Stimulated activated naive CD8-positive, alpha-beta T cell treated with anti-CD3 and anti-CD28 coated beads, Interleukin-15, amount 100 ng/mL, for 72 hours (primary cell): Measurements from ENCODE around the gene CNIH2.

Source experiments
- ATAC-seq: fragments of 150-1000 bp; cut with Tn5 transposase; 2 replicates; pipeline ENCODE4 v1.10.0; 2021; ENCODE audit warnings: mild to moderate bottlenecking, moderate library complexity
- DNase-seq, 2 donors: peaks; one replicate each; pipeline ENCODE4 v3.0.0; 2021 to 2022
- H3K27ac Mint-ChIP-seq, 2 donors: one replicate each; pipeline ENCODE4 v1.8.0; 2022; ENCODE audit warnings: mild to moderate bottlenecking in 2 of 2, mixed read lengths in 2 of 2, moderate library complexity in 2 of 2
- H3K27me3 Mint-ChIP-seq: one replicate; pipeline ENCODE4 v1.8.0; 2022; ENCODE audit warnings: mixed read lengths
- H3K4me1 Mint-ChIP-seq: one replicate; pipeline ENCODE4 v1.8.0; 2022; ENCODE audit warnings: mild to moderate bottlenecking, mixed read lengths
- H3K4me3 Mint-ChIP-seq, 2 donors: one replicate each; pipeline ENCODE4 v1.8.0; 2022; ENCODE audit warnings: mild to moderate bottlenecking in 2 of 2, mixed read lengths in 2 of 2, moderate library complexity in 1 of 2
- H3K9me3 Mint-ChIP-seq, 2 donors: one replicate each; pipeline ENCODE4 v1.8.0; 2022; ENCODE audit warnings: mixed read lengths in 2 of 2

The CNIH2 gene

GRCh38 chr11:66277471-66278362 is at the start of gene CNIH2:
Gene CNIH2 (plus strand): TSS chr11:66278175. CDS start chr11:66278457, 282 bp downstream.
- Mint-ChIP-seq H3K4me1 (peaks cover 43% of the 10 kb centered on the region), H3K27me3 (peaks cover 21% of the 10 kb centered on the region), H3K9me3 (no peaks in the 10 kb centered on the region), H3K27ac (peak within 1 kb of the TSS; percentile 8 to 13), H3K4me3 (peak within 1 kb of the TSS; percentile 74 to 78)
- DNase-seq (no peak), ATAC-seq (peak; percentile 44)

GRCh38 chr11:66228521-66228920 is 49.5 kb upstream of the CNIH2 start:
- DNase-seq (no peak), ATAC-seq (no peak)
- no peaks in the 10 kb centered on the region for H3K9me3 Mint-ChIP-seq
- no peaks in the 10 kb centered on the region for H3K27me3 Mint-ChIP-seq
- H3K27ac Mint-ChIP-seq, result peak overlapping the region in 1 of 2 donors; percentile 69
- H3K4me3 Mint-ChIP-seq, result no peak overlapping the region
- peaks cover 6% of the 10 kb centered on the region for H3K4me1 Mint-ChIP-seq

- DNase-seq (no peak), ATAC-seq (no peak)
- Mint-ChIP-seq H3K27me3 (no peaks in the 10 kb centered on the region), H3K9me3 (no peaks in the 10 kb centered on the region), H3K4me3 (no peak overlapping the region), H3K27ac (no peak overlapping the region), H3K4me1 (peaks cover 6% of the 10 kb centered on the region)
Measured at GRCh38 chr11:66230156-66230555, 47.8 kb upstream of the CNIH2 start.

- no peak for DNase-seq
- Mint-ChIP-seq H3K9me3 (no peaks in the 10 kb centered on the region), H3K4me1 (peaks cover 4% of the 10 kb centered on the region), H3K27ac (no peak overlapping the region), H3K27me3 (no peaks in the 10 kb centered on the region), H3K4me3 (no peak overlapping the region)
- no peak for ATAC-seq
Measured at GRCh38 chr11:66230978-66231377, 47.0 kb upstream of the CNIH2 start.

- Mint-ChIP-seq H3K9me3 (no peaks in the 10 kb centered on the region), H3K27ac (peak overlapping the region; percentile 0 to 72), H3K4me3 (no peak overlapping the region), H3K4me1 (no peaks in the 10 kb centered on the region), H3K27me3 (no peaks in the 10 kb centered on the region)
- ATAC-seq (no peak), DNase-seq (no peak)
Measured at GRCh38 chr11:66231561-66231960, 46.4 kb upstream of the CNIH2 start.

- no peak overlapping the region for H3K4me3 Mint-ChIP-seq
- H3K27ac Mint-ChIP-seq, result no peak overlapping the region
Measured at GRCh38 chr11:66232769-66233168, 45.2 kb upstream of the CNIH2 start.

GRCh38 chr11:66233301-66233700 is 44.7 kb upstream of the CNIH2 start:
- H3K9me3 Mint-ChIP-seq, result no peaks in the 10 kb centered on the region
- H3K4me1 Mint-ChIP-seq, result no peaks in the 10 kb centered on the region
- no peaks in the 10 kb centered on the region for H3K27me3 Mint-ChIP-seq
- H3K27ac Mint-ChIP-seq, result peak overlapping the region in 1 of 2 donors; percentile 61
- no peak for ATAC-seq
- H3K4me3 Mint-ChIP-seq, result no peak overlapping the region
- DNase-seq, result no peak

More at GRCh38 chr11:66232769-66233168, 45.2 kb upstream of the CNIH2 start:
- no peak for DNase-seq
- no peaks in the 10 kb centered on the region for H3K4me1 Mint-ChIP-seq
- H3K9me3 Mint-ChIP-seq, result no peaks in the 10 kb centered on the region
- no peak for ATAC-seq
- no peaks in the 10 kb centered on the region for H3K27me3 Mint-ChIP-seq

- no peak overlapping the region for H3K27ac Mint-ChIP-seq
- ATAC-seq (no peak), DNase-seq (no peak)
- H3K27me3 Mint-ChIP-seq, result no peaks in the 10 kb centered on the region
- H3K9me3 Mint-ChIP-seq, result no peaks in the 10 kb centered on the region
- no peaks in the 10 kb centered on the region for H3K4me1 Mint-ChIP-seq
- H3K4me3 Mint-ChIP-seq, result no peak overlapping the region
Measured at GRCh38 chr11:66235141-66235540, 42.8 kb upstream of the CNIH2 start.

GRCh38 chr11:66237867-66238266 is 40.1 kb upstream of the CNIH2 start:
- Mint-ChIP-seq H3K27me3 (no peaks in the 10 kb centered on the region), H3K27ac (peak overlapping the region in 1 of 2 donors; percentile 75), H3K4me1 (no peaks in the 10 kb centered on the region), H3K4me3 (no peak overlapping the region), H3K9me3 (no peaks in the 10 kb centered on the region)
- ATAC-seq (no peak), DNase-seq (no peak)

GRCh38 chr11:66238786-66239413 is 39.1 kb upstream of the CNIH2 start:
- H3K27me3 Mint-ChIP-seq, result no peaks in the 10 kb centered on the region
- peak overlapping the region in 1 of 2 donors; percentile 88 for H3K27ac Mint-ChIP-seq
- no peaks in the 10 kb centered on the region for H3K9me3 Mint-ChIP-seq
- peaks cover 7% of the 10 kb centered on the region for H3K4me1 Mint-ChIP-seq
- DNase-seq, result no peak
- ATAC-seq, result no peak
- no peak overlapping the region for H3K4me3 Mint-ChIP-seq

- Mint-ChIP-seq H3K9me3 (no peaks in the 10 kb centered on the region), H3K4me3 (no peak overlapping the region), H3K27ac (no peak overlapping the region), H3K27me3 (no peaks in the 10 kb centered on the region), H3K4me1 (peaks cover 11% of the 10 kb centered on the region)
- ATAC-seq (no peak), DNase-seq (no peak)
Measured at GRCh38 chr11:66239511-66239910, 38.5 kb upstream of the CNIH2 start.

GRCh38 chr11:66239998-66240780 is 37.8 kb upstream of the CNIH2 start:
- H3K4me3 Mint-ChIP-seq, result no peak overlapping the region
- peaks cover 11% of the 10 kb centered on the region for H3K4me1 Mint-ChIP-seq
- no peaks in the 10 kb centered on the region for H3K9me3 Mint-ChIP-seq
- ATAC-seq, result no peak
- H3K27me3 Mint-ChIP-seq, result no peaks in the 10 kb centered on the region
- DNase-seq, result no peak
- peak overlapping the region; percentile 65 to 91 for H3K27ac Mint-ChIP-seq

GRCh38 chr11:66240781-66241136 is 37.2 kb upstream of the CNIH2 start:
- ATAC-seq, result no peak
- Mint-ChIP-seq H3K27ac (peak overlapping the region; percentile 65 to 69), H3K9me3 (no peaks in the 10 kb centered on the region)

GRCh38 chr11:66242095-66242765 is 35.7 kb upstream of the CNIH2 start:
- H3K4me3 Mint-ChIP-seq, result no peak overlapping the region
- ATAC-seq, result peak; percentile 10
- H3K27ac Mint-ChIP-seq, result peak overlapping the region in 1 of 2 donors; percentile 86
- no peaks in the 10 kb centered on the region for H3K9me3 Mint-ChIP-seq
- DNase-seq, result no peak
- no peaks in the 10 kb centered on the region for H3K27me3 Mint-ChIP-seq
- H3K4me1 Mint-ChIP-seq, result peaks cover 12% of the 10 kb centered on the region

More at GRCh38 chr11:66240781-66241136, 37.2 kb upstream of the CNIH2 start:
- no peak for DNase-seq
- H3K27me3 Mint-ChIP-seq, result no peaks in the 10 kb centered on the region
- peaks cover 11% of the 10 kb centered on the region for H3K4me1 Mint-ChIP-seq
- H3K4me3 Mint-ChIP-seq, result no peak overlapping the region
